IgD-negative memory B cell (primary cell): ENCODE measurements around the gene SLC22A6. TPM values are rescaled to one million over a fixed set of nuclear protein-coding genes. Genes with fewer than 3 reads are reported as not detected.

Experiments
- H3K27ac Mint-ChIP-seq, 3 donors: one replicate each; pipeline ENCODE4 v1.8.0; 2020 to 2022; ENCODE audit warnings: mild to moderate bottlenecking in 3 of 3, mixed read lengths in 3 of 3, moderate library complexity in 1 of 3
- H3K27me3 Mint-ChIP-seq: one replicate; pipeline ENCODE4 v1.8.0; 2021; ENCODE audit warnings: mixed read lengths
- H3K36me3 Mint-ChIP-seq: one replicate; pipeline ENCODE4 v1.8.0; 2020; ENCODE audit warnings: mild to moderate bottlenecking, mixed read lengths
- H3K4me1 Mint-ChIP-seq, 3 donors: one replicate each; pipeline ENCODE4 v1.8.0; 2020 to 2022; ENCODE audit warnings: mixed read lengths in 3 of 3, mild to moderate bottlenecking in 1 of 3
- H3K4me3 Mint-ChIP-seq, 4 donors: one replicate each; pipeline ENCODE4 v1.8.0; 2020 to 2022; ENCODE audit warnings: mild to moderate bottlenecking in 4 of 4, mixed read lengths in 4 of 4, moderate library complexity in 3 of 4
- H3K9me3 Mint-ChIP-seq, 3 donors: one replicate each; pipeline ENCODE4 v1.8.0; 2020 to 2021; ENCODE audit warnings: mixed read lengths in 3 of 3, mild to moderate bottlenecking in 1 of 3
- polyA plus RNA-seq: library from polyadenylated mRNA; unstranded; fragments of 300-500 nt; fragmentation: Illumina TruSeq; gene quantifications from one replicate; pipeline ENCODE4 v1.2.3, GENCODE V29; 2021

Gene SLC22A6
- polyA plus RNA-seq, 1 donor from 2014 or later: not detected

DNA sequence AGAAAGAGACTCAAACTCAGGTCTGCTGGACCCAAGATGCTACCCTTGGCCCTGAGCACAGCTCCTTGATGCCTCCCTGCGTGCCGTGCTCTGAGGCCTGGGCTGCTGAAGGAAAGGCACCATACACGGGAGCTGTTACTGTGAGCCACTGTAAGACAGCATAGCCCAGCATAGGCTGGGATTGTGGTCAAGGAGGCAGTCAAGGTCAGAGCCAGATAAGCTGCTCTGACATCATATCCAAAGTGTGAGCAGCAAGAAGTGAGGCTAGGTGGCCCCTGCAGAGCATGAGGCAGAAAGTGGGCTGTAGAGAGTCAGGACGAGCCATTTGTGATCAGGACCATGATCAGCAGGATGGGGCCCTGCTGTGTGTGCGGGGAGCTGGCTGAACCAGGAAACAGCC is 23.2 kb upstream of the SLC22A6 start:
- H3K36me3 Mint-ChIP-seq: no peaks in the 10 kb centered on the region
- no peak overlapping the region for H3K4me3 Mint-ChIP-seq
- H3K9me3 Mint-ChIP-seq: no peaks in the 10 kb centered on the region
- no peaks in the 10 kb centered on the region for H3K27me3 Mint-ChIP-seq
- peaks cover 0 to 2% (median 0%) of the 10 kb centered on the region in 3 donors for H3K4me1 Mint-ChIP-seq
- H3K27ac Mint-ChIP-seq: no peak overlapping the region

DNA sequence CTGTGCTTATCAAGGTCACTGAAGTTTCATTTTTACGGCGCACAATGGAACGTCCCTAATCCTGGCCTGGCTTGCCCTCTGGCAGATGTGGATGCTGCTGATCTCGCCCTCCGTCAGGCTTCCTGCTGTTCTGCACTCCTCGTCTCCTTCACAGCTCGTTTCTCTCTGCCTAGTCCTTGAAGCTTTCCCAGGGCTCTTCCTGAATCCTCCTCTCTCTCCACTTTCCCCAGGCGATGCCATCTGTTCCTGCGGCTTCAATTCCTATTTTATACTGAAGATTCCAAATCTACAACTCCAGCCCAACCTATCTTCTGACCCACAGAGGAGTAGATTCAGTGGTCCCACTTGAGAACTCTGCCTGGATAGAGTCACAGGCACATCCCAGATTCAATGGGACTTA is 16.7 kb upstream of the SLC22A6 start:
- no peak overlapping the region for H3K4me3 Mint-ChIP-seq
- H3K9me3 Mint-ChIP-seq: no peaks in the 10 kb centered on the region
- peaks cover 0 to 2% (median 0%) of the 10 kb centered on the region in 3 donors for H3K4me1 Mint-ChIP-seq
- H3K36me3 Mint-ChIP-seq: peaks cover 1% of the 10 kb centered on the region
- peaks cover 7% of the 10 kb centered on the region for H3K27me3 Mint-ChIP-seq
- H3K27ac Mint-ChIP-seq: no peak overlapping the region

DNA sequence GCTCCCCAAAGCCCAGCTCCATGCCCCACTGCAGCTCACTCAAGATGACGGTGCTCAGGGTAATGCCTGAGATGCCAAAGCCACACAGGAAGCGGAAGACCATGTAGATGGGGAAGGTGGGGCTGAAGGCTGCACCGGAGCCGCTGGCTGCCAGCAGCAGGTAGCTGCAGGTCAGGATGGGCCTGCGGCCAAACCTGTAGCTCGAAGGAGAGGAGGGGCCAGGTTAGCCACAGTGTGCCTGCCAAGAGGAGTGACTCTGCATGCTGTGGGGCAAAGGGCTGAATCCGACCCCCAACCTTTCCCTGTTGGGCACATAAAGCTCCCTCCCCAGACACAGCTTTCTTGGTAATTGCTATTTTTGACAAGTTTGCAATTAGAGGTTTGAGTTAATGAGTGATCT is 14.9 kb upstream of the SLC22A6 start:
- Mint-ChIP-seq H3K4me3 (no peak overlapping the region), H3K9me3 (no peaks in the 10 kb centered on the region), H3K36me3 (peaks cover 1% of the 10 kb centered on the region), H3K27ac (no peak overlapping the region), H3K4me1 (no peaks in the 10 kb centered on the region), H3K27me3 (peaks cover 12% of the 10 kb centered on the region)

DNA sequence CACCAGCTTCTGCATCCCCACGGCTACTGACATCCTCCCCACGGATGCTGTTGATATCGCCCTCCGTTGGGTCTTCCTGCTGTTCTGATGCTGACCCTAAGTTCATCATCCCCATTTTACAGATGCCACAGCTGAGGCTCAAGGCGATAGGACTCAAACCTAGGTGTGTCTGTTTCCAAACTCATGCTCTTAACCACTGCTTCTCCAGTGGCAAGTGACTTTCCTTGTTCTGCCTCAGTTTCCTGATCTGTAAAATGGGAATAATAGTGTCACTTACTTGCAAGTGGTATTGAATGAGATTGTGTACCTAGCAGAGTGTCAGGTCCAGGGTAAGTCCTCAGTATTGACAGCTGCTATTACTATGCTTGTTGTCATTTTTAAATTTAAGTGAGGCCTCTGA is 14.4 kb upstream of the SLC22A6 start:
- Mint-ChIP-seq H3K27me3 (peaks cover 12% of the 10 kb centered on the region), H3K9me3 (no peaks in the 10 kb centered on the region), H3K4me3 (no peak overlapping the region), H3K36me3 (peaks cover 1% of the 10 kb centered on the region), H3K27ac (no peak overlapping the region), H3K4me1 (no peaks in the 10 kb centered on the region)

DNA sequence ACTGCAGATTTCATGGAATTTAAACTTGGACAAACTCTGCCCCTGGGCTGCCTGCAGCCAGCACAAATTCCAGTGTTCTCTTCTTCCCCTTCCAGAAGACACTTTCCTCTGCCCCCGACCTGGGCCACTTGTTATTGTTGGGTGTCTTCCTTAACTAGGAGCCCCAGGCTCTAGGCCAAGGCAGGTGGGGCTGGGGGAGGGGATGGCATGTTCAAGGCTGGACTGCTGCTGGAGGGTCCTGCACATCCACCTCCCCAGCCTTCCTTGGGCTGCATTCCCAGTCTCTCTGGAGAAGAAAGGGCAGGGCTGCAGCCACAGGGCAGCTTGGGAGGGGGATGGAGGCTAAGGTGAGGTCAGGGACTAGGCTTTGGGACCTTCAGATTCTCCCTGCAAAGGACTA is 11.5 kb upstream of the SLC22A6 start:
- peaks cover 0 to 1% (median 0%) of the 10 kb centered on the region in 3 donors for H3K4me1 Mint-ChIP-seq
- H3K27me3 Mint-ChIP-seq: peaks cover 16% of the 10 kb centered on the region
- H3K4me3 Mint-ChIP-seq: no peak overlapping the region
- H3K27ac Mint-ChIP-seq: no peak overlapping the region
- H3K36me3 Mint-ChIP-seq: peaks cover 1% of the 10 kb centered on the region
- no peaks in the 10 kb centered on the region for H3K9me3 Mint-ChIP-seq

DNA sequence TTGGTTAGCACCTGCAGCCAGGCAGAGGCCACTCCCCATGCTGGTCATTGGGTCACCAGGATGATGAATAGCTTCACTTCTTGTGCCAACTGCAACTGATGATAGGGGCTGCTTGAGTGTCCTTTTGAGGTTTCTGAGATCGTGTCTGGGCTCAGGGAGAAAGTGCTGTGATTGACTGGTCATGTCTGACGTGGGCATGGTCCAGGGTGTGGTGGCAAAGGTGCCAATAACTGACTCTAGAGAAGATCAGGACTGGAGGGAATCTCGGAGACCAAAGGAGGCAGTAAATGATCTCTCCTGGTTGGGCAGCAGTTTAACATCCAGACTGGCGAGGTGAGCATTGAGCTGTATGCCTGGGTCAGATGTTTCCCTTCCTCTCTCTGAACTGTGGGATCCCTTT is 10.0 kb upstream of the SLC22A6 start:
- H3K4me1 Mint-ChIP-seq: peaks cover 0 to 1% (median 0%) of the 10 kb centered on the region in 3 donors
- peaks cover 16% of the 10 kb centered on the region for H3K27me3 Mint-ChIP-seq
- no peak overlapping the region for H3K4me3 Mint-ChIP-seq
- no peak overlapping the region for H3K27ac Mint-ChIP-seq
- peaks cover 1% of the 10 kb centered on the region for H3K36me3 Mint-ChIP-seq
- H3K9me3 Mint-ChIP-seq: no peaks in the 10 kb centered on the region

DNA sequence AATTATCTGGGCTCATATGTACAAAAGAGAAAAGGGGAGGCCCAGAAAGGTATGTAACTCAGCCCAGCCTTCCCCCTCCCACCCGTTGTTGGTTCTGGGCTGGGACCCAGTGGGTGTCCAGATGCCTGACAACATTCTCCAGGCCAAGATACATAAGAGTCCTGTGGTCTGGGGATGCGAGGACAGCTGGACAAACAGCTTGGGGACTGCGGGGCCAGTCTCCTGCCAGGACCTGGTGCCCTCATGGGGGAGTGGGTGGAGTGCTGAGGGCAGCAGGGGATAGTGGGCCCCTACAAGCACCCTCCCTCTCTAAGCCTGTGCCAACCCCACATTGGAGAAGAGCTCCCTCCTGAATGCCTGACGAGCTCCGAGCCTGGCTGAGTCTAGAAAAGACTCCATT is 3.5 kb upstream of the SLC22A6 start:
- no peak overlapping the region for H3K27ac Mint-ChIP-seq
- peaks cover 0 to 1% (median 0%) of the 10 kb centered on the region in 3 donors for H3K4me1 Mint-ChIP-seq
- no peaks in the 10 kb centered on the region for H3K9me3 Mint-ChIP-seq
- H3K27me3 Mint-ChIP-seq: peaks cover 10% of the 10 kb centered on the region
- no peak overlapping the region for H3K4me3 Mint-ChIP-seq
- no peaks in the 10 kb centered on the region for H3K36me3 Mint-ChIP-seq

DNA sequence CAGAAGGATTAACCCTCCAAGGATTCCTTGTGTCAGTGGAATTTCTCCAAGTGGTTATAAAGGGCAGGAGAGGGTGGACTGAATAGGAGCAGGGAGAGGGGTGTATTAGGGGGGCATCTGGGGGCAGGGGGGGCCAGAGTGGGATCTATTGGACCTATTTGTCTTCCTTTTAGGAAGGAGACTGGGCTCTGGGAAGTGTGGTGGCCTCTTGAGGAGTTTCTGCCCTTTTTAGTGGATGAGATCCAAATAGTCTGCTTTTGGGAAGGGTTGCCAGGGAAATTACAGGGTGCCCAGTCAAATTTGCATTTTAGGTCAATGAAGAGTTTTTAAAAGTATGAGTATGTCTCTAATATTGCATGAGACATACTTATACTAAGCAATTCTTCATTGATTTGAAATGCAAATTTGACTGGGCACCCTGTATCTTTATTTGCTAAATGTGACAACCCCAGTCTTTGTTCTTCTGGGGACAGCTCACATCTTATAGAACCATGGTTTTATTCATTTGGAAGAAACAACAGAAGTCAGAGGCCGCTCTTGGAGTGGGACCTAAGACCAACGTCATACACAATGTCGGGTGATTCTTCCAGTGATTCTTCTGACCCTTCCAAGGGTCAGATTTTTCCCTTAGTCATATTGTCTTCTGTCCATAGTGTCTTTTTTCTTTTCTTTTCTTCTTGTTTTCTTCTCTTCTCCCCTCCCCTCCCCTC is 429 bp upstream of the SLC22A6 start:
- Mint-ChIP-seq H3K27ac (no peak overlapping the region), H3K36me3 (no peaks in the 10 kb centered on the region), H3K9me3 (no peaks in the 10 kb centered on the region), H3K4me3 (no peak overlapping the region), H3K27me3 (peaks cover 8% of the 10 kb centered on the region), H3K4me1 (no peaks in the 10 kb centered on the region)

DNA sequence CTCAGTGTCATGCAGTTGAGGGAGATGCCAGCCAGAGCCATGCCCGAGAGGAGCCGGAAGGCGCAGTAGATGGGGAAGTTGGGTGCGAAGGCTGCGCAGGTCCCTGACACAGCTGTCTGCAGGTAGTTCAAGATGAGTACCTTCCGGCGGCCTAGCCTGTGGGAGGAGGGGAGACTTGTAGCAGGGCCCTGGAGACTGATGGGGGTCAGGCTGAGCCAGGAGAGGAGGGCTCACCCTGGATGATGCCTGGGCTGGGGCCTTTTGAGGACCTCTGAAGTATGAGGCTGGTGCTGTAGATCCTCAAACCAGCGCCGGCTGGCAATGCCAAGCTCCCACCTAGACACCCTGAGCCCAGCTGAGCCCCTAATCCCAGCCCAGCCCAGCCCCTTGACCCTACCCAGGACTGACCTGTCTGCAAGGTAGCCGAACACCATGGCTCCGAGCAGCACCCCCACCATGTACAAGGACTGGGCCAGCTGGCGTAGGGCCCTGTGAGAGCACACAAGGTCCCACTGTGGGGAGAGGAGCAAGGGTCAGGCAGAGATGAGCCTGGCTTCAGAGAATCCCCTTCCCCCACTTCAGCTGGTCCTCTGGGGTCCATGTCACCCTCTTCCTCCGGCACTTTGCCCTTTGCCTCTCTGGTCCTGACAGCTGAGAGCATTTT is 1.1 kb downstream of the SLC22A6 start:
- Mint-ChIP-seq H3K9me3 (no peaks in the 10 kb centered on the region), H3K27me3 (peaks cover 8% of the 10 kb centered on the region), H3K36me3 (no peaks in the 10 kb centered on the region), H3K27ac (no peak overlapping the region), H3K4me1 (no peaks in the 10 kb centered on the region), H3K4me3 (no peak overlapping the region)

DNA sequence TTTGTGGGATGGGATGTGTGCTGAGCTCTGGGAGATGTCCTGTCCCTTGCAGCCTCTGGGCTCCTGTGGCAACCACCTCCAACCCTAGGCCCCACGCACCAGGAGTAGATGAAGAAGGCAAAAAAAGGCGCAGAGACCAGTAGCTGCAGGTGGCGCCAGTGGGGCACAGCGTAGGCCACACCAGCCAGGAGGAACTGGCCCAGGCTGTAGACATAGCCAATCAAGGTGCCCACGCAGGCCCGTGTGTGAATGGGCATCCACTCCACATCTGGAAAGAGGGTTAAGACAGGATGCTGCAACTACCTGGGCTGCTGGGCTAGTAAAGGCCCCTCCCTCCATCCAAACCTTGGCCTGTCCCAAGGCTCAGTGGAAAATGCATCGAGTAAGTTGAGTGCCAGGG is 3.0 kb downstream of the SLC22A6 start:
- Mint-ChIP-seq H3K27me3 (peaks cover 7% of the 10 kb centered on the region), H3K36me3 (no peaks in the 10 kb centered on the region), H3K9me3 (no peaks in the 10 kb centered on the region), H3K4me1 (no peaks in the 10 kb centered on the region), H3K4me3 (no peak overlapping the region), H3K27ac (no peak overlapping the region)

DNA sequence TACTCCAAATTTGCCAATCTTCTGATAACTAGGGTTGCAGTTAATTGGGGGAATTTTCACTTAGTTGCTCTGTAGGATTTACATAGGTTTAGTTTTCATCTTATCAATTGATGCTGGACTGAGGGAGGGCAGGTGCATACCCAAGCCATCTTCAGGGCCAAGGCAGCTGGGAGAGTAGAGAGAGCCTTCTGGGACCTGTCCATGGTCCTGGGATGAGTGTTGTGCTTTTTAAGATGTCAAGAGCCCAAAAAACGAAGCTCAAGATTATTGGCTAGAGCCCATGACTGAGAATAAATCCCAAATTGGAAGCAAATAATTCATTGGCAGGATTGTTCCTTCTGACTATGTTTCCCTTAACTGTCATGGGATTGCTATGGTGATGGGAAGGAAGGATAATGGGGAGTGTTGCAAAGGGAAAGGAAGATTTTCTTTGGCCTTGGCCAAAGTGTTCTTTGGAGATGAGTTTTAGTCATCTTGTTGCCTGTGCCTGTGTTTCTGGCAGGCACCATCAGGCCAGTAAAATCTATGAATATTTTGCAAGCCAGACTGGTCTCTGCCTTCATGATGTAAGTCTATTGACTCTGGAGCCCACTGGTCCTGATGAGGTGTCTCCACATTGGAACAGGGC is 4.5 kb downstream of the SLC22A6 start:
- Mint-ChIP-seq H3K4me3 (no peak overlapping the region), H3K27me3 (peaks cover 2% of the 10 kb centered on the region), H3K27ac (no peak overlapping the region), H3K4me1 (no peaks in the 10 kb centered on the region), H3K36me3 (no peaks in the 10 kb centered on the region), H3K9me3 (no peaks in the 10 kb centered on the region)

DNA sequence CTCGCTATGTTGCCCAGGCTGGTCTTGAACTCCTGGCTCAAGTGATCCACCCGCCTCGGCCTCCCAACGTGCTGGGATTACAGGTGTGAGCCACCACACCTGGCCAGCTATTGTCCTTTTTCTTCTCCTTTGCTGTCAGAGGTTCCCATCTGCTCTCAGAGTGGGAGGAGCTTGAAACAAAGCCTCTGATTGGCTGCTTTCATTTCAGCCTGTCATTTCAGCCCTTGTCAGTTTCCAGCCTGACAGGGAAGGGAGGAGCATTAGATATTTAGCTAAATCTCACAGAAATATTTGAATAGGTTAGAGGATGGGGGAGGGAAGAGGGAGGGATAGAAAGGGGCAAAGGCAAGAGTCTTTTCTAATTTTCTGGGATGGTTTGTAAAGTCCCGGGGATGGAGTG is 8.7 kb downstream of the SLC22A6 start:
- Mint-ChIP-seq H3K4me3 (no peak overlapping the region), H3K4me1 (no peaks in the 10 kb centered on the region), H3K36me3 (no peaks in the 10 kb centered on the region), H3K27me3 (peaks cover 4% of the 10 kb centered on the region), H3K27ac (no peak overlapping the region), H3K9me3 (no peaks in the 10 kb centered on the region)

DNA sequence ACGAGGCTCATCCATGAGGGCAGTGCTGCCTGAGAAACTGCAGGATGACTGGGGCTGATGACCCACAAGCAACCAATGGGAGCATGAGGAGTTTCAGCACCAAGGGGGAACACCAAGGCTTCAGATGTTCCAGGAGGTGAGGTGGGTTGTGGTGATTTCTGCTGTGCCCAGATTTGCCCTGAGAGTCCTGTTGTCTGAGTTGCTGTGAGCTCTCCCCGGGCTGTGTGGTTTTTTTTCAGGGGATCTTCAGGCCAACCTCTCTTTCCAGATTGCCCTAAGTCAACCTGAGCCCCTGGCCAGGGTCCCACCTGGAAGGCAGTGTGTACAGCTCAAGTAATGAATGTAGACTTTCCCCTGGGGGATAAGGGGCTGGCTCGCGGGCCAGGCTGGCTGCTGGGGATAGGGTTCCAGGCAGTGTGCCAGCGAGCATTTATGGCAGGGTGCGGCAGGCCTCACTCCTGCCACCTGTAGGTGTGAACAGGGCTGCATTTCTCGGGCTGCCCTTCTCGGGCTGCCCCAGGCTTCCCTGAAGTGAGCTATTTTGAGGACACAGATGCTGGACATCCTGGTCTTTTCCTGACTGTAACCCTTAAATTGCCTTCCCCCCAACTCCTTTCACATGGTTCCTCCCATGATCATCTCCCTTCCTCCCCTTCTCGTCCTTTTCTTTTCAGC is 9.8 kb downstream of the SLC22A6 start:
- no peak overlapping the region for H3K27ac Mint-ChIP-seq
- no peaks in the 10 kb centered on the region for H3K9me3 Mint-ChIP-seq
- no peak overlapping the region for H3K4me3 Mint-ChIP-seq
- peaks cover 3% of the 10 kb centered on the region for H3K27me3 Mint-ChIP-seq
- no peaks in the 10 kb centered on the region for H3K36me3 Mint-ChIP-seq
- H3K4me1 Mint-ChIP-seq: no peaks in the 10 kb centered on the region

DNA sequence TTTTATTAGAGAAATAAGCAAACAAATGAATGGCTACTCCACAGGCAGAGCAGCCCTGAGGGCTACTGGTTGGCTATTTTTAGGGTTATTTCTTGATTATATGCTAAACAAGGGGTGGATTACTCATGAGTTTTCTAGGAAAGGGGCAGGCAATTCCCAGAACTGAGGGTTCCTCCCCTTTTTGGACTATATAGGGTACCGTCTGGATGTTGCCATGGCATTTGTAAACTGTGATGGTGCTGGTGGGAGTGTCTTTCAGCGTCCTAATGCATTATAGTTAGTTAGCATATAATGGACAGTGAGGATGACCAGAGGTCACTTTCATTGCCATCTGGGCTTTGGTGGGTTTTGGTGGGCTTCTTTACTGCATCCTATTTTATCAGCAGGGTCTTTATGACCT is 19.2 kb downstream of the SLC22A6 start:
- H3K9me3 Mint-ChIP-seq: peaks cover 4 to 9% (median 5%) of the 10 kb centered on the region in 3 donors
- H3K4me1 Mint-ChIP-seq: no peaks in the 10 kb centered on the region
- no peak overlapping the region for H3K4me3 Mint-ChIP-seq
- H3K27ac Mint-ChIP-seq: no peak overlapping the region
- H3K27me3 Mint-ChIP-seq: peaks cover 10% of the 10 kb centered on the region
- H3K36me3 Mint-ChIP-seq: peaks cover 4% of the 10 kb centered on the region

DNA sequence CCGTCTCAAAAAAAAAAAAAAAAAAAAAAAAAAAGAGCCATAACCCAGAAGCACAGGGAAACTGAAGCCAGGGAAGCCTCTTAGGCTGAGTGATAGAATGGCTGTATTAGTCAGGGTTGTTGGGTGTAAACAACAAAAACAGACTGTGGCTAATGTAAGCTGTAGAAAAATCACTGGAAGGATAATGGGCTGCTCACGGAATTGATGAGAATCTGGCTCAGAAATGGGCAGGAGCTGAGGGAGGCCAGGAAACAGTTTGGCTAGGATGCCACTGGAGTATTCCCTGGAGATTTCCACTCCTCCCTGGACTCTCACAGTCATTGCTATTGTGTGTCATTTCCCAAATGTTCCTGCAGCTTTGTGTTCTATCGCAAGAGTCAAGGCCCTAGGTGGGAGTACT is 22.4 kb downstream of the SLC22A6 start:
- Mint-ChIP-seq H3K4me3 (no peak overlapping the region), H3K36me3 (peaks cover 4% of the 10 kb centered on the region), H3K27me3 (peaks cover 5% of the 10 kb centered on the region), H3K27ac (no peak overlapping the region), H3K4me1 (no peaks in the 10 kb centered on the region), H3K9me3 (peaks cover 4 to 9% (median 5%) of the 10 kb centered on the region in 3 donors)
